Measurements from ENCODE around the gene ARHGAP26.

The ARHGAP26 gene

DNA sequence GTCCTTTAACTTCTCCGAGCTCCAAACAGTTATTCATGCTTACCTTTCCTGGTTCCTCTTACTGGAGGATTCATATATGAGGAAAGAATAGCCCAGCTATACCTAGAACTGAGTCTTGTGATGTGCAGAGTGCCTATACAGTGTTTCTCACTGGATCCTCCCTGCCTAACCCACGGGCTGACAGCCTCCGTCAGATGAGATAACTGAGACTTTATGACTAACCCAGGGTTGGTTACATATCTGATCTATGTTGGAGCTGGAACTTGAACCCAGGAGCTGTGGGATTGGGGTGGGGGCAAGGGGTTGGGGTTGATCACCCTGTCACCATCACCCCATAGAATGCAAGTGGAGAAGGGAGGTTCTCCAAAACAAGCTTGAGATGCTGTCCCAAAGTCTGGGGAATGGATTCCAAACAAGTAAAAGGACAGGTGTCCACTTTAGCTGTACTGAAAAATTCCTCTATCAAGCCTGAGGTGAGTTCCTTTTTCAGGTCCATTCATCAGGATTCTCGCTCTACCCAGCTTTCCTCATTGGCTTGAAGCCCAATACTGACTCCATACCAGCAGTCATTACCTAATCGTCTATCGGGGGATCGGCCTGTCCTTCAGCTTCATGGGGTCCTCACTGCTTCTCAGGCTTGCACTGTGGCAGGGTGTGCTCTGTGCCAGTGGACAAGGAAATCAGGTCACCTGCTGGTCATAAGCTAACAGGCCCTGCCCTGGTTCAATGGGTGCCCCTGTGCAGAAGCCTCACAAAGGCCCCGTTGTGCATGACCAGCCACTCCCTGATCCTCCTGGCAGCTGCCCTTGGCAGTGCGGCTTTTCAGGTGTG is 100.6 kb downstream of the ARHGAP26 start:
- DNase-seq (ENCODE audit: extremely low read depth in 1 of 2, low read depth in 1 of 2) = no peak

DNA sequence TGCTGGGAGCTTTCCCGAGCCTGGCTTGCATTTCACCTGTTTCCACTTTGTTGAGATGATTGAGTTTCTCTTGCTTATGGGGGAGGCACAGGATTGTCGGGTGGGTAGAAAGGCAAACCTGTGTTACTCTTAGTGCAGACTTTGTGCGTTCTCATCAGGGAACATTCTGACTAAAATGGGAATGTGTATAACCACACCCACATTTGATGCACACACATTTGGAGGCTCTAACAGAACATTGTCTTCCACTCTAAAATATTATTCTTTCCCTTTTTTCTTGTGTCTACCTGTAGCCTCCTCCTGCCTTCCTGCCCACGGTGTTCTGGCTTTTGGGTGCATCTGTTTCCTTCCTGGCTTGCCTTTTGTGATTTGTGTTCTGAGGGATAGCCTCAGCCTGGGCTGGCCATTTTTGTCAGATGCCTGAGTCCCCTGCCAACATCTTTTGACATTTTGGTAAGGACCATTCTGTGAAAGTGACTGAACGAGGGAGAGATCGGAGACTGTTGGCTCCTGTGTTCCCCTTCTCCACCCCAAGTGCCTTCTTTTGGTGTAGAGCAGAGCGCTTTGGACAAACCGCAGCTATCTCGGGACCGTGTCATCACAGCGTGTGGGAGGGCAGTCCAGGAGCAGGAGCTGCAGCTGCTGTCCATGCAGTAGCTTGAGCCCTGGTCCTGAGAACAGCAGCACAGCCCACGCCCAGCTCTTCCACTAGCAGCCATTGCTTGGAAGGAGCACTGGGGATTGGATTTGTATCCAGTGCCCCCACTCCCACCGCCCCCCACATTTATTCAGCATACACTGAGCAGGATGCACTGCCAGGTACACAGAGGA is 101.4 kb downstream of the ARHGAP26 start:
- DNase-seq (ENCODE audit: extremely low read depth in 1 of 2, low read depth in 1 of 2) = no peak

DNA sequence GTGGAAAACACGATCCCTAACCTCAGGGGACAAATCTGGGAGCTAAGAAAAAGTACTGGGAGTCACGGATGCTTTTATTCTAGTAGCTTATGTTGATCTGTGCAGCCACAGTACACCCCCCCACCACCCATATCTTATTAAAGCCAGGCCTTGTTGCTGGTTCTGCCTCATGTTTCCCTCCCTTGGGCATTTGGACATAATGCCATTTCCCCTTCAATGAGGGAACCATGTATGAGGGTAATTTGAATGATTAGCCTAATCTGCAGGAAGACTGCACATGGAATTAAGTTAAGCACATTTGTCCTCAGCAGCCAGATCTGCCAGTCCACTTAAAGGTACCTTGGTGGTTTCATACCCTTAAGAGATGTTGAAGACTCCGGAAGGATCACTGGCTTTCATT is 102.0 kb downstream of the ARHGAP26 start:
- DNase-seq (ENCODE audit: extremely low read depth in 1 of 2, low read depth in 1 of 2) = no peak

- DNase-seq (ENCODE audit: extremely low read depth in 1 of 2, low read depth in 1 of 2) = no peak
Observed at GRCh38 chr5:142872795-142873194, 102.6 kb downstream of the ARHGAP26 start.

DNA sequence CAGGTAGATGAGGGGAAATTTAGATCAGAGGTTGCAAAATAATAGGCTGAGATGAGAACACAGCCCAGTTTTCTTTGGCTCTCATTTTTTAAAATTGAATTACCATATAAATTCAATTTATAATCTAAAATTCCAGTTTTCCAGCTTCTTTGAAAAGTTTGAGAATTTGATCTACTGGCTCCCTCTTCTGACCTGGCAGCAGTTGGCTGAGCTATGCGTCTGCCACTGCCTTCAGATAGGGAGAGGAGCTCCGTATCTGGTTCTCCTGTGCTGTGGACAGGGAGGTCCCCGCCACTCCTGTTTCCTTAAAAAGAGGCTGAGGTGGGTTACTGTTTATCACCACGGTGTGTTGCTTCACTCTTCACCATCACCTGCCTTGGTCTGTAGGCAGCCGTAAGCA is 103.7 kb downstream of the ARHGAP26 start:
- no peak for DNase-seq (ENCODE audit: extremely low read depth in 1 of 2, low read depth in 1 of 2)

DNA sequence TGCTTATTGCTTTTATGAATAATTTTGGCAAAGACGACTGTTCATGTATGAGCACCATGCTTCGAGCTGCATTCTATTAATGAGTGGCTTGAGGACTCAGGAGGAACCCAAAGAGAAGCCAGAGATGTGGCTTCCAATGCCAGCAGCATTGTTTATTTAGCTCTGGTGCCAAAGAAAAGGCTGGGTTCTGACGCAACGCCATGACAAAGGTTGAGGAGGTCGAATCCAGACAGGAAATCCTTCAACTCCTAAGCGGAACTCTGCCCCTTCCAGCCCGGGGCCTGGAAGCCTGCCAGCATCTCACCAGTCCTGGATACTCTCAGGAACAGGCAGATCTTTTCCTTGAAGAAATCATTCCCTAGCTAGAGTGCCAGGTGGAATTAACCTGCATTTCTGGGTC is 104.4 kb downstream of the ARHGAP26 start:
- no peak for DNase-seq (ENCODE audit: extremely low read depth in 1 of 2, low read depth in 1 of 2)

DNA sequence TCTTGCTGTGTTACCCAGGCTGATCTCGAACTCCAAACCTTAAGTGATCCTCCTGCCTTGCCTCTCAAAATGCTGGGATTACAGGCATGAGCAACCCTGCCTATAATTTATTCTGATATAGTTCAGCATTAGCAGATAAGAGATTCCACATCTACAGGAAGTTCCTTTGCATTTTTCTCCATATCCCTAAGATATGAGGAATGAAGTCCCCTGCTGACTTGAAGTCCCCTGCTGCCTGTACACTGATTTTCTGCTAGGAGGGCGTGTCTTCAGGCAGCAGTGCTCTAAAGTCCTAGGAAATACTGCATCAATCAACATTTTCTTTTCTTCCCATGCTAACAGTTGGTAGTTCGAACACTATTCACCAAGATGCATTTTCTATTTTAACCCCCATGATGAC is 105.8 kb downstream of the ARHGAP26 start:
- no peak for DNase-seq (ENCODE audit: extremely low read depth in 1 of 2, low read depth in 1 of 2)

GRCh38 chr5:142876817-142877216 is 106.6 kb downstream of the ARHGAP26 start:
- no peak for DNase-seq (ENCODE audit: extremely low read depth in 1 of 2, low read depth in 1 of 2)

DNA sequence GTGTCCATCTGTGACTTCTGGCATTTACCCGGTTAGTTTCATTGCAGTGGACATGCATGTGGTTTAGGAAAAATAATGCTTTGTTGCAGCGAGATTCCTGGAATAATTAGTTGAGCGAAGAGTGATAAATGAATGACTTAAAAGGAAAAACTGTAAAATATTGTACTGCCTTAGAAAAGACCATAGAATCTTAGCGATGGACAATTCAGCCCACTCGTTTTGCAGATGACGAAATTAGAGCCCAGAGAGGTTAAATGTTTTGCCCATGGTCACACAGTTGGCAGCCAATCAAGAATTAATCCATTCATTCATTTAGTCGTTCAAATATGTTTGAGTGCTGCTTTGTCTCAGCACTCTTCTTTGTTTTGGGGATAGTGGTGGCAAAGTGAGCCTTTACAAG is 107.9 kb downstream of the ARHGAP26 start:
- DNase-seq (ENCODE audit: extremely low read depth in 1 of 2, low read depth in 1 of 2) = no peak

DNA sequence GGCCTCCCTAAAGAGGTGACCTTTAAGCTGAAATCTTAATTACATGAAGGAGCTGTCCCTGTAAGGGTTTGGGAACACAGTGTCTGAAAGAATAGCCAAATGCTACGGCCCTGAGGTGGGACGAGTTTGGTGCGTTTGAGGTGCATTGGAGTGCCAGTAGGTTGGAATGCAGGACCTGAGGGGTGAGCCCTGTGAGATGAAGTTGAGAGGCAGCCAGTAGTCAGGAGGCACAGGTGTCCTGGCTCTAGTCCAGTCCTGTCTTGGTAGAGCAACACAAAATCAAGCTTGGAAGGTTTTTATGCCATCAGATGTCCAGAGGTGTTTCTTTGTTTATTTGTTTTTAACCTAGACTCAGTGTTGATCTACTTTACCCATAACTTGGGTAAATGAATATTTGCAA is 108.5 kb downstream of the ARHGAP26 start:
- DNase-seq (ENCODE audit: extremely low read depth in 1 of 2, low read depth in 1 of 2) = no peak

DNA sequence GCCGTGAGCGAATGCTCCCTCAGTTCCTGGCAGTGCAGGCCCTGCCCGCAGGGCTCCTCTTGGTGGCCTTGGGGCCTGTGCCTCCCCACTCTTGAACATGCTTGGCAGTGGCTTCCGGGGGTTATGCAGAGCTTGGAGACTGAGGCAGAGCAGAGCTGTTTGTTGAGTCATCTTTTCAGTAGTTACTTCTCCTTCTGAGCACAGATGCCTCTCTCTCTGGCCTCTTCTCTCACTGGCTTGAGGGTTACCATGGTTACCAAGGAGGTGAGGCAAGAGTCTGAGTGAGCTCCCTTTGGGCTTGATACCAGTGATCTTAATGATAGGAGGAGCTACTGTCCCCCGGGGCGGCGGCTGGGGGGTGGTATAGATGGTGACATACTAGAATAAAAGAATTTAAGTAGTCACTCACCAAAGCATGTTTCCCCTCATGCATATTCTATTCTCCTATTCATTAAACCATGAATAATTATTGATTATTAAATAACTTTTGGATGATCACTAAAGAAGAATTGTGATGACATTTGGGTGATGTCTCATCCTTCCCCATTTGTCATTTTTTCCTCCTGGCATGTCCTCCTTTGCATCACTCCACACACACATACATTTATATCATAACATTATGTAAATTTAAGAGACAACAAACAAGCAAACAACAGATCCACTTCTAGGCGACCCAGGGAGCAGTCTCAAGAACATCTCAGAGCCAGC is 111.1 kb downstream of the ARHGAP26 start:
- DNase-seq (ENCODE audit: extremely low read depth in 1 of 2, low read depth in 1 of 2) = no peak

- DNase-seq (ENCODE audit: extremely low read depth in 1 of 2, low read depth in 1 of 2) = no peak
Observed at GRCh38 chr5:142881784-142882126, 111.6 kb downstream of the ARHGAP26 start.

DNA sequence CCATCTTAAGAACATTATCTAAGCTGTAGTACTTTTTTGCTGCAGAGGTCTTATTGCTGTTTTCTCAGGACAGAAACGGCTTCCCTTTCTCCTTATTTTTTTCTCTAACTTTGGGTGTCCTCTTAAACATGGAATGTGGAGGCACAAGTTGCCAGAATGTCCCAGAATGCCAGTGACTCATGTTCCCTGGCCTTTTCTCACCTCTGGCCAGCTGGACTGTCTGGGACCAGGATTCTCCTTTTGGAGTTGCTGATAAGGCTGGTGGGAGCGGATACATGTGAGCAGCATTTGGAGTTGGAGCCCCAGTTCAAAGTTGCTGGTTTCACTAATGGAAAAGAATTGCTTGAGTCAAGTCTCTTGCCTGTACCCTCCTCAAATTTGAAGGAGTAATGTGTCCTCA is 112.8 kb downstream of the ARHGAP26 start:
- no peak for DNase-seq (ENCODE audit: extremely low read depth in 1 of 2, low read depth in 1 of 2)

GRCh38 chr5:142883438-142883837 is 113.3 kb downstream of the ARHGAP26 start:
- no peak for DNase-seq (ENCODE audit: extremely low read depth in 1 of 2, low read depth in 1 of 2)

DNA sequence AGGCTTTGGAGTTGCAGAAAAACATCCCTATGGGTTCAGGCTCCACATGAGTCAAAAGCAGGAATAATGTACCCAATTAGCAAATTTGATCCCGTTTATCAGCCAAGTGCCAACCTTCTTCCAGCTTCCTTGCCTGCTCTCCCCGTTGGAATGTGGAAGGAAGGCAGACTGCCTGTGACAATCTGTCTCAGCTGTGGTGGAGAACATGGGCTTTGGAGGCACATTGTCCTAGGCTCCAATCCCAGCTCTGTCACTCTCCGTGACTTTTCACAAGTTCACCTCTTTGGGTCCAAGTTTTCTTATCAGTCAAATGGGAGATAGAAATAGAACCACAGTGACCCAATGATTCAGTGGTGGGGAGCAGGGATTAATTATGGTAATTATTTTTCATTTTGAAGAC is 113.9 kb downstream of the ARHGAP26 start:
- DNase-seq (ENCODE audit: extremely low read depth in 1 of 2, low read depth in 1 of 2) = no peak

DNA sequence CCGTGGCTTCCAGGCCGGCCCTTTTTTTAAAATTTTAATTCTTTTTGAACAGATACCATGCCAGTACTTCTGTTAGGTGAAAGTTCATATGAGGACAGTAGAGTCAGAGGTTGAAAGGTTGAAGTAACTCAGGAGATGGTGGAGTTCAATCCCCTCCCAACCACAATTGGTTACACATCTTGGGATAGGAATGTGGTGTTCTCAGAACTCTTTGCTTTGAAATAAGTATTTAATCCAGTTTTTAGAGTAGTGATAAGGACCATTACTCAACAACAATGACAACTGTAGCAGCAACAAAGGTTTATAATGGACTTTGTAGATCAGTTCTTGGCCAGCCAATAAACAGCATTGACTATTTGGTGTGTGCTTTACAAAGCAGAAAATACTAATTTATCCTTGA is 116.0 kb downstream of the ARHGAP26 start:
- no peak for DNase-seq (ENCODE audit: extremely low read depth in 1 of 2, low read depth in 1 of 2)

- DNase-seq (ENCODE audit: extremely low read depth in 1 of 2, low read depth in 1 of 2) = no peak
Observed at GRCh38 chr5:142886956-142887355, 116.8 kb downstream of the ARHGAP26 start.

- no peak for DNase-seq (ENCODE audit: extremely low read depth in 1 of 2, low read depth in 1 of 2)
Observed at GRCh38 chr5:142888469-142889085, 118.4 kb downstream of the ARHGAP26 start.

GRCh38 chr5:142892021-142892420 is 121.8 kb downstream of the ARHGAP26 start:
- DNase-seq (ENCODE audit: extremely low read depth in 1 of 2, low read depth in 1 of 2) = no peak

DNA sequence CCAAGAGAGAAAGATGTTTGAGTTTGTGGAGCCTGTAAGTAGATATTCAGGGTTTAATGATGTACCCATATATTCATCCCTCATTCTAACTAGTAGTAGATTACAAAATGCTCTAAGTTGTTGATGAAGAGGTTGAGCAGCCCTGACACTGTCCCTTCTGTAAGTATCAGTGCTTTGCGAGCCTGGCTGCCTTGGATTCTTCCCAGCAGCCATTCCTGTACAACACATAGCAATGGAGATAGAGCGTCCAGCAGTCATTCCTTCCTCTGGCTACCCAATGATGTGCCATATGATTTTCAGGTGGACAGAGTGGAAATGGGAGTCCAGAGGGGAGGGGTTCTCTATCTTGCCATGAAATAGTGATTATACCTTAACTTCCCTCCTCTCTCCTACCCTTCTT is 124.1 kb downstream of the ARHGAP26 start:
- no peak for DNase-seq (ENCODE audit: extremely low read depth in 1 of 2, low read depth in 1 of 2)

GRCh38 chr5:142894749-142895148 is 124.6 kb downstream of the ARHGAP26 start:
- no peak for DNase-seq (ENCODE audit: extremely low read depth in 1 of 2, low read depth in 1 of 2)
